Right lobe of liver (tissue), 6 donors: Measurements from ENCODE around the gene DNAJB6. TPM values are rescaled to one million over a fixed set of nuclear protein-coding genes. Genes with fewer than 3 reads are reported as not detected.

ENCODE experiments used
- ATAC-seq, 4 donors: fragments of 200-7000 bp; cut with Tn5 transposase; one replicate each; pipeline ENCODE4 v1.9.1; 2020; ENCODE audit warnings: mild to moderate bottlenecking in 4 of 4, moderate library complexity in 4 of 4
- DNase-seq, 3 donors: peaks; one replicate each; pipeline ENCODE4 v3.0.0-alpha.2; 2020
- H3K27ac ChIP-seq, 3 donors: fragments of 200-600 bp; one replicate each; pipeline ENCODE4 v1.8.0; 2022
- H3K27me3 ChIP-seq, 2 donors: fragments of 200-600 bp; one replicate each; pipeline ENCODE4 v1.8.0; 2022
- H3K36me3 ChIP-seq, 4 donors: fragments of 200-600 bp; sonication (generic) in 1 of 4; one replicate each; pipeline versions ENCODE4 v1.5.1 to v1.8.0; 2017 to 2022; ENCODE audit warnings: control low read depth in 1 of 4
- H3K4me1 ChIP-seq, 4 donors: fragments of 200-600 bp; sonication (generic) in 1 of 4; one replicate each; pipeline versions ENCODE4 v1.5.1 to v1.8.0; 2017 to 2022; ENCODE audit warnings: control low read depth in 1 of 4
- H3K4me3 ChIP-seq, 3 donors: fragments of 200-600 bp; one replicate each; pipeline ENCODE4 v1.8.0; 2022
- H3K9me3 ChIP-seq, 4 donors: fragments of 200-600 bp; sonication (generic) in 1 of 4; one replicate each; pipeline versions ENCODE4 v1.5.1 to v1.8.0; 2017 to 2022; ENCODE audit warnings: control low read depth in 1 of 4
- CTCF ChIP-seq, 4 donors: fragments of 200-600 bp in 3 of 4; fragments of 450-650 bp in 1 of 4; IDR thresholded peaks; one replicate each; pipeline versions ENCODE4 v1.5.1 to v1.8.0; 2016 to 2022; ENCODE audit warnings: antibody characterized with exemption in 4 of 4, mild to moderate bottlenecking in 2 of 4
- POLR2A ChIP-seq: fragments of 450-650 bp; IDR thresholded peaks from one replicate; pipeline ENCODE4 v1.6.1; 2017; ENCODE audit warnings: antibody characterized with exemption, mild to moderate bottlenecking
- WGBS: methylation state at CpG from one replicate; pipeline ENCODE4 v1.1.6; 2018; ENCODE audit warnings: low coverage, low lambda C conversion rate; ENCODE audit not compliant: insufficient coverage; ENCODE audit errors: missing lambda C conversion rate; 5-methylcytosine and 5-hydroxymethylcytosine counted together
- intact Hi-C, 2 donors: fragments of 100-400 bp; cut with DNase I; formaldehyde crosslinking; loops; one replicate each; pipeline versions ENCODE4 v1.11.2 to v1.14.1; 2022
- total RNA-seq, 6 experiments: library from RNA; depleted of rRNA in 2 of 6; stranded (reverse); fragments of >200 nt in 2 of 6; fragmentation: NEBNext Ultra II Directional in 3 of 6; extraction: Animal tissue kit (Norgen Biotek cat#: 25700) in 3 of 6; gene quantifications; one replicate each; pipeline versions ENCODE4 v1.1.0 to v1.2.4, GENCODE V29; 2016 to 2023
- donor health status: DM: no; HTN: yes; CAD: no.
- donor health status: DM: no; HTN: no; CAD: no.
- donor health status: DM: no; HTN: no; CAD: no.
- donor health status: DM: no; HTN: yes; CAD: no.
- donor health status: DM: no; HTN: yes; CAD: no.

The DNAJB6 gene
- total RNA-seq, 6 experiments from 2014 or later: 24.5 to 38.0 (median 35.2) TPM

- no peak for ATAC-seq
- TF ChIP-seq POLR2A: no peak
- TF ChIP-seq CTCF (IDR thresholded peaks at IDR 0.05): no peak
- Histone ChIP-seq H3K4me1 (no peaks in the 10 kb centered on the region), H3K27ac (no peak overlapping the region), H3K4me3 (no peak overlapping the region), H3K27me3 (no peaks in the 10 kb centered on the region), H3K36me3 (no peaks in the 10 kb centered on the region), H3K9me3 (no peaks in the 10 kb centered on the region)
- WGBS: 48% methylated on average over 23 of the region's 30 CpGs
- DNase-seq: peak in 1 of 3 donors; percentile 36
- intact Hi-C loops: no loop called here
These were observed 128.4 kb downstream of the DNAJB6 start for GRCh38 chr7:157464971-157465886.

- Histone ChIP-seq H3K27me3 (no peaks in the 10 kb centered on the region), H3K4me3 (no peak overlapping the region), H3K27ac (no peak overlapping the region), H3K4me1 (no peaks in the 10 kb centered on the region), H3K36me3 (no peaks in the 10 kb centered on the region), H3K9me3 (no peaks in the 10 kb centered on the region)
- 70% methylated on average over 37 of the region's 41 CpGs for WGBS
- peak in 1 of 3 donors; percentile 25 for DNase-seq
- no peak for ATAC-seq
- intact Hi-C loops: no loop called here
- no peak for TF ChIP-seq CTCF (IDR thresholded peaks at IDR 0.05)
- no peak for TF ChIP-seq POLR2A
These were observed 129.4 kb downstream of the DNAJB6 start for GRCh38 chr7:157465891-157466866.

- intact Hi-C loops: no loop called here
- H3K9me3 ChIP-seq: no peaks in the 10 kb centered on the region
- TF ChIP-seq POLR2A: no peak
- no peak for TF ChIP-seq CTCF (IDR thresholded peaks at IDR 0.05)
These were observed 130.1 kb downstream of the DNAJB6 start for GRCh38 chr7:157466867-157467261.

More at GRCh38 chr7:157466867-157467261, 130.1 kb downstream of the DNAJB6 start:
- WGBS: 90% methylated on average over 2 of the region's 12 CpGs
- Histone ChIP-seq H3K4me1 (no peaks in the 10 kb centered on the region), H3K4me3 (no peak overlapping the region), H3K36me3 (no peaks in the 10 kb centered on the region), H3K27me3 (no peaks in the 10 kb centered on the region), H3K27ac (no peak overlapping the region)
- DNase-seq (peak in 1 of 3 donors; percentile 39), ATAC-seq (no peak)

Other genes starting within 250 kb of the DNAJB6 start
- gene UBE3C, start 198.1 kb upstream of the DNAJB6 start, total RNA-seq: 10 to 100 TPM; 28.3 to 48.1 (median 31.9) TPM